ENCODE data around the gene SMARCAL1. TPM values are rescaled to one million over a fixed set of nuclear protein-coding genes. Genes with fewer than 3 reads are reported as not detected.
A peak's percentile ranks its signal among the peaks of the same experiment; 100 is the strongest.

Gene SMARCAL1
- total RNA-seq, 6 experiments from 2014 or later, result 6.1 to 11.0 (median 7.9) TPM

DNA sequence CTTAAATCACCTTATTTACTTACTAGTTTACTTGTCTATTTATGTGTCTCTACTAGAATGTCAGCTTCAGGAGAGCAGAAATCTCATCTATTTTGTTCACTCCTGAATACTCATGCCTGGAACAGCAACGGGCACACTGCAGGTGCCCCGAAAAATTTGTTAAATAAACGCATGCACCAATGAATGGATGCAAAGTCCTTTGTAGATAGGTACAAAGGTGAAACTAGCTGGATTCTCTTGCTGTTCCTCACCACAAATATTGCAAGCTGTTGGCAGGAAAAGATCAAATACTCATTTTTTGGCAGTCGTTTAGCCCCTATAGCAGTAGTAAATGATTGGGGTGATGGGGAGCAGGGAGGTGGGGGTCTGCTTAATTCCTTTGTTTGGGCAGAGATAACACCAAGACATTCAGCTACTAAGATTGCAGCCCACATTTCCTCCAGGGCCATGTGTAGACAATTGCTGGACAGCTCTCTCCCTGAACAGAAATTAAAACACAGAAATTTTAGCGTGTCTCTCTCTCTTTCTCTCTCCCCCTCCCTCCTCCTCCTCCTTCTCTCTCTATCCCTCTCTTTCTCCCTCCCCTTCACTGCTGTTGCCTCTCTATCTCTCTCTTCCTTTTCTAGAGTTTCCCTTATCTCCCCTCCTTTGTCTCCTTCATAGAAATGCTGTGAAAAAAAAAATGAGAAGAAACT lies 45.4 kb upstream of the SMARCAL1 start:
- Histone ChIP-seq H3K27me3 (peaks cover 0 to 10% of the 10 kb centered on the region in 2 donors), H3K4me1 (peaks cover 0 to 7% (median 0%) of the 10 kb centered on the region in 4 donors), H3K36me3 (no peaks in the 10 kb centered on the region), H3K27ac (no peak overlapping the region), H3K9me3 (no peaks in the 10 kb centered on the region), H3K4me3 (no peak overlapping the region)
- ATAC-seq (peak in 2 of 4 donors; percentile 14 to 17), DNase-seq (no peak)
- TF ChIP-seq, protein P1, sequence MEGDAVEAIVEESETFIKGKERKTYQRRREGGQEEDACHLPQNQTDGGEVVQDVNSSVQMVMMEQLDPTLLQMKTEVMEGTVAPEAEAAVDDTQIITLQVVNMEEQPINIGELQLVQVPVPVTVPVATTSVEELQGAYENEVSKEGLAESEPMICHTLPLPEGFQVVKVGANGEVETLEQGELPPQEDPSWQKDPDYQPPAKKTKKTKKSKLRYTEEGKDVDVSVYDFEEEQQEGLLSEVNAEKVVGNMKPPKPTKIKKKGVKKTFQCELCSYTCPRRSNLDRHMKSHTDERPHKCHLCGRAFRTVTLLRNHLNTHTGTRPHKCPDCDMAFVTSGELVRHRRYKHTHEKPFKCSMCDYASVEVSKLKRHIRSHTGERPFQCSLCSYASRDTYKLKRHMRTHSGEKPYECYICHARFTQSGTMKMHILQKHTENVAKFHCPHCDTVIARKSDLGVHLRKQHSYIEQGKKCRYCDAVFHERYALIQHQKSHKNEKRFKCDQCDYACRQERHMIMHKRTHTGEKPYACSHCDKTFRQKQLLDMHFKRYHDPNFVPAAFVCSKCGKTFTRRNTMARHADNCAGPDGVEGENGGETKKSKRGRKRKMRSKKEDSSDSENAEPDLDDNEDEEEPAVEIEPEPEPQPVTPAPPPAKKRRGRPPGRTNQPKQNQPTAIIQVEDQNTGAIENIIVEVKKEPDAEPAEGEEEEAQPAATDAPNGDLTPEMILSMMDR (IDR thresholded peaks at IDR 0.05), result no peak
- no peak for TF ChIP-seq POLR2A (IDR thresholded peaks at IDR 0.05)
- 30% methylated on average over 5 of the region's 5 CpGs for WGBS (ENCODE audit: insufficient coverage, low coverage, low lambda C conversion rate, missing lambda C conversion rate)
- intact Hi-C loops (cut with DNase I), result no loop called here

DNA sequence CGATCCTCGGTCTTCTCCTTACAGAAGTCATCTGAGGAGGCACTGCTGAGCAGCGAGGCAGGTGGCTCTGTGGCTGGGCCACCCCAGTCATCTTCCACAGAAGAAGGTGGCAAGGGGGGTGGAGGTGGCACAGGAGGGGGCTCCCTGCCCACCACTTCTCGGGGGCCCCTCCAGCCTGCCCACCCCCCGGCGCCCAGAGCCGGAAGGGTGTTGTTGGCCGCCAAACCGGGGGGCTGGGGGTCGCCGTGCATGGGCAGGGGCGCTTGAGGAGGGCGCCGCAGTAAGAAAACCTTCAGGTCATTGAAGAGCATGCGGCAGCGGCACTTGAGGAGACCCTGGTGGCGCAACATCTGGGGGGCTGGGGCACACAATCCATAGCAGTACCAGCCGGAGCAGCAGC lies 42.5 kb upstream of the SMARCAL1 start:
- TF ChIP-seq, protein P1 (IDR thresholded peaks at IDR 0.05), result no peak
- no peak for TF ChIP-seq POLR2A (IDR thresholded peaks at IDR 0.05)
- DNase-seq (no peak), ATAC-seq (no peak)
- Histone ChIP-seq H3K36me3 (no peaks in the 10 kb centered on the region), H3K27me3 (peaks cover 0 to 15% of the 10 kb centered on the region in 2 donors), H3K27ac (no peak overlapping the region), H3K9me3 (no peaks in the 10 kb centered on the region), H3K4me1 (peaks cover 0 to 9% (median 0%) of the 10 kb centered on the region in 4 donors), H3K4me3 (no peak overlapping the region)
- intact Hi-C loops (cut with DNase I), result no loop called here
- 67% methylated on average over 3 of the region's 18 CpGs for WGBS (ENCODE audit: insufficient coverage, low coverage, low lambda C conversion rate, missing lambda C conversion rate)

DNA sequence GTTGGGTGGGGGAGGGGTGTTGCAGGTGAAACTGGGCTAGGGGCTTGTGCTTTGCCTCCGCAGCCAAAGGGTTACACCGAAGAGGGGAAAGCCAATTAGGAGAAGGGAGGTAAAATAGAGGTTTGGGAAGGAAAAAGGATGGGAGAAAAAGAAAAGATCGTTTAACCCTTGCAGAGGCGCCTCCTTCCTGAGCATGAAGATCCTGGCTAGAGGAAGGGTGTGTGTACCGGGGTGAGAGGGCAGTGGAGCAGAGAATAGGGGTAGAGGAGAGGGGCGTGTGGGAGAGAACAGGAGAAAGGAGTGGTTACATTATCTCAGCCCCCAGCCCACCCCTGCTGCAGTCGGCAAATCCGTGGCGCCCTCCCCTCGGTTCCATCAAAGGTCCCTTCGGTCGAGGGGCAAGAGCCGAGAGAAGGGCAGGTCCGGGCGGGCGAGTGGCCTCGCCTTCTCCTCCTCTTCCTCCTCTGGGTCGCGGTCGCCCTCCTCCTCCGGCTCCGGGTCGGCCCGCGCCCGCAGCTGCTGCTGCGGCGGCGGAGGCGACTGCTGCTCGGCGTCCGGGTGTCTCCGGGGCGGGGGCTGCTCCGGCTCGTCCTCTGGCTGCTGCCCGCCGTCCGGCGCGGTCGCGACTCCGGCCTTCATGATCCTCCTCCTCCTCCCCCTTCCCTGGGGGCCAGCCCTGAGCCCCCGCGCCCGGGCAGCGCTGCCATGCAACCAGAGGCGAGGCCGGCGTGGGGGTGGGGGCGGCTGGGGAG lies 41.1 kb upstream of the SMARCAL1 start:
- peaks cover 0 to 9% (median 0%) of the 10 kb centered on the region in 4 donors for H3K4me1 ChIP-seq
- intact Hi-C loops (cut with DNase I), result no loop called here
- 4% methylated on average over 30 of the region's 53 CpGs for WGBS (ENCODE audit: insufficient coverage, low coverage, low lambda C conversion rate, missing lambda C conversion rate)
- H3K36me3 ChIP-seq, result no peaks in the 10 kb centered on the region
- H3K9me3 ChIP-seq, result no peaks in the 10 kb centered on the region
- TF ChIP-seq POLR2A (IDR thresholded peaks at IDR 0.05), result no peak
- TF ChIP-seq, protein P1 (IDR thresholded peaks at IDR 0.05), result no peak
- DNase-seq (peak in 1 of 3 donors; percentile 22), ATAC-seq (peak in 1 of 4 donors; percentile 11)
- H3K27ac ChIP-seq, result no peak overlapping the region
- H3K4me3 ChIP-seq, result no peak overlapping the region
- peaks cover 0 to 15% of the 10 kb centered on the region in 2 donors for H3K27me3 ChIP-seq

DNA sequence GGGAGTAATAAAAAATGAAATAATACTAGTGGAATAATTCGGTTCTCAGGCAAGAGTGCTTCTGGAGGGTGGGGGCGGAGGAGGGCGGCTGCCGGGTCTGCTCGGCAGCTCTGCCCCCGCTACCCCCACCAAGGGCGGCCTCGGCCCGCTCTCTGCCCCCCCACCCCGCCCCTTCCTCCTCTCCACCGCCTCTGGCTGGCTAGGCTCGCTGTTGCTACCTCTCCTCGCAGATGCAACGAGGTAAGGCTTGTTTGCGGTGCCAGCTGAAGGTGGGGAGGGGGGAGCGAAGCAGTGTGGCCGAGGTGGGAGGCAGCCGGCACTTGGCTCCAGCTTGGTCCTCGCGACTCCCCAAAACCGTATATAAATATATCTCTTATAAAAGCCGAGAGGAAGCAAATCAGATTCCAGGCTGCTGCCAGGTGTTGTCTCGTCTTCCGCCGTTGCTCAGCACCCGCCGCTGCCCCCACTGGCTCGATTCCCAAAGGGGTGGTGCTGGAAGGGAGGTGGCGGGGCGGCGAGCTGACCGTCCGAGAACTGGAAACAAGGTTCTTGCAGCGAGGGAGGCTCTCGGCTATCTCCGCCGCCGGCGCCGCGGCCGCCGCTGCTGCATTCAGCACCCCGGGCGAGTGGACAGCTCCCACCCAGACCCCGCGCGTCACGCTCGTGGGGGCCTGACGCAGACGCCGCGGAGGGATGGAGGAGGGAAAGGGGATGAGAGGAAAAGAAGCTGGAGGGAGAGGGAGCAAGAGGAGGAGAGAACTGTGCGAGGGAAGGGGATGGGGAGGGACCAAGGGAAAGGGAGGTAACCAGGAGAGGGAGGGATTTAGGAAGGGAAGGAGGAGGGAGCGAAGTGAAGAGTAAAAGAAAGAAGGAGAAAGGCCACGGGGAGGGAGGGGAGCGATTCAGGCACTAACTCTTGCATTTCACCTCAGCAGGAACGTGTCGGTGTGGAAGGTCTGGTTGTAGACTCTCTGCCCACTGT lies 40.3 kb upstream of the SMARCAL1 start, which contains the start of gene MARCHF4:
TSS of gene MARCHF4 (minus strand) at position 763 of the 982 bp plus-strand sequence. CDS start 2,223 bp downstream, outside the sequence.
- ATAC-seq, result peak; percentile 81 to 97 (median 90)
- TF ChIP-seq, protein P1 (IDR thresholded peaks at IDR 0.05), result no peak
- TF ChIP-seq POLR2A (IDR thresholded peaks at IDR 0.05), result no peak

More for the DNA sequence above, 40.3 kb upstream of the SMARCAL1 start, which contains the start of gene MARCHF4:
- no peaks in the 10 kb centered on the region for H3K9me3 ChIP-seq
- 2% methylated on average over 52 of the region's 60 CpGs for WGBS (ENCODE audit: insufficient coverage, low coverage, low lambda C conversion rate, missing lambda C conversion rate)
- H3K27ac ChIP-seq, result no peak within 1 kb of the TSS
- H3K27me3 ChIP-seq, result peaks cover 0 to 15% of the 10 kb centered on the region in 2 donors
- H3K36me3 ChIP-seq, result no peaks in the 10 kb centered on the region
- intact Hi-C loops (cut with DNase I), result no loop called here
- H3K4me3 ChIP-seq, result no peak within 1 kb of the TSS
- peak; percentile 53 to 73 (median 66) for DNase-seq
- peaks cover 0 to 9% (median 0%) of the 10 kb centered on the region in 4 donors for H3K4me1 ChIP-seq

Measured in right lobe of liver (tissue), 6 donors.